ENCODE measurements around the gene POLD1. TPM values are rescaled to one million over a fixed set of nuclear protein-coding genes. Genes with fewer than 3 reads are reported as not detected.
A peak's percentile ranks its signal among the peaks of the same experiment; 100 is the strongest.
"Not testable (repeated sequence)": the region's sequence is repeated elsewhere in the genome, so short reads cannot be mapped to it uniquely, and the experiment has no call there.

The POLD1 gene
- total and polyA plus RNA-seq, 4 experiments from 2014 or later: 29.3 to 41.1 (median 35.6) TPM

DNA sequence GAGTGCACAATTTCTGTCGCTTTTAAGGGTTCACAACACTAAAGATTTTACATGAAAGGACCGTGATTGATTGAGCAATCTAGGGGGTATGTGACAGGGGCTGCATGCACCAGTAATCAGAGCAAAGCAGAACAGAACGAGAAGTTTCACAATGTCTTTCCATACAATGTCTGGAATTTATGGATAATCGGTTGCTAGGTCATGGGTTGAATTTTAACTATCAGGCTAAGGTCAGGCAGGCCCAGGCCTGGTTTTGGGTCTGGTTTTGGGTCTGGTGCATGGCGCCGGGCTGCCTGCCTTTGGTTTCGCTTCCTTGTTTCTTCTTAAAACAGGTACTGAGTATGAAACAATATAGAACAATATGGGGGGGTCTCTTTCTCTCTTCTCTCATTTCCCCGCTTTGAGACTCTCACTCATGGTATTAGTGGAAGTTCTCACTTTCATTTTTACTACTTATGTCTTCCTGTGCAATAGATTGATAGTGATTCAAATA, 37.0 kb upstream of the POLD1 start:
- DNase-seq; intact Hi-C loops (cut with micrococcal nuclease); H3K27me3 ChIP-seq (ENCODE audit: insufficient read depth, low read length); H3K27ac ChIP-seq (ENCODE audit: low read depth, low read length); H3K36me3 Mint-ChIP-seq; H3K36me3 ChIP-seq (ENCODE audit: insufficient read depth, low read length); H3K27me3 Mint-ChIP-seq; H3K9me3 ChIP-seq (ENCODE audit: control insufficient read depth in 1 of 2, low read length in 2 of 2): not testable (repeated sequence)
- H3K27ac Mint-ChIP-seq: peak overlapping the region; percentile 3 to 75 (median 68)
- Histone ChIP-seq H3K4me3 (ENCODE audit: low read length in 2 of 2) (peak overlapping the region in 1 of 2 donors; percentile 32), H3K4me1 (ENCODE audit: insufficient read depth, low read length) (peaks cover 11% of the 10 kb centered on the region)
- CTCF ChIA-PET (ENCODE audit: partially characterized antibody): interaction anchor here (2.3 kb wide), 1 partner anchor 10 kb away, joined by 10 read pairs; no protein-coding TSS in a partner anchor
- peak overlapping the region; percentile 53 to 76 (median 66) for H3K4me3 Mint-ChIP-seq
- peaks cover 0 to 13% (median 6%) of the 10 kb centered on the region in 8 donors for H3K9me3 Mint-ChIP-seq
- H3K4me1 Mint-ChIP-seq: peaks cover 9 to 20% (median 12%) of the 10 kb centered on the region in 4 donors
- POLR2A ChIA-PET (ENCODE audit: partially characterized antibody): interaction anchor here (0.8 to 3.1 kb wide), 4 partner anchors 10 to 18 kb away, joined by 3 to 15 read pairs (median 4); partner anchors contain the start of gene KCNC3

DNA sequence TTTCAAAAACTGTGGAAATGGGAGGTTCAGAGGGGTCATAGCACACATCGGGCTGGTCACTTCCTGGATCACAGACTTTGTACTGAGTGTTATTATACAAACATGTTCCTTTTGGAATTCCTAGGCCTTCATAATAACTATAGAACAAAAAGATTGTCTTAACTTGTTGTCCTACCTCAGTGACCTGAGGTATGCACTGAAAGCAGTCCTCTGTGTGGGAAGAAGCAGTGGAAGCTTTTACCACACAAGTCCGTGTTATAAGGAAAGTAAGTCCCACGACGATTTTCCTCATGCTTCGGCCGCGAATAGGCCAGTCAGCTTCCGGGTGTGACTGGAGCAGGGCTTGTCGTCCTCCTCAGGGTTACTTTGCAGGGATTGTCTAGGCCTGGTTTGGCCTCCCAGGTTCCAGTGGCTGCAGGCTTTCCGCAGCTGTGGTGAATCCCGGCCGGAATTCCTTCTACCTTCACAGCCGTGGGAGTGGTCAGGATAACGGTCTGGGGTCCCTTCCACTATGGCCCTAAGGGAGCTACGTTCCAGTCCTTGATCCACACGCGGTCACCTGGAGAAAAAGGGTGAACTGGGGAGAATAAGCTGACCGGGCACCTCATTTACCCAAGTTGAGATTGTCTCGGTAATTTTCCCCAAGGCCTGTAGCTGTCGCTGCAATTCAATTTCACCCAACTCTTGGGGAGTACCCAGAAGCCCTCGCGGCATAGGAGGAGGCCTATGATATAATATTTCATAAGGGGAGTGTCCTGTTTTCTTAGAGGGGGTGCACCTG, 34.7 kb upstream of the POLD1 start:
- Histone ChIP-seq H3K27ac (ENCODE audit: low read depth, low read length) (no peak overlapping the region), H3K4me3 (ENCODE audit: low read length in 2 of 2) (no peak overlapping the region), H3K27me3 (ENCODE audit: insufficient read depth, low read length) (no peaks in the 10 kb centered on the region), H3K9me3 (ENCODE audit: control insufficient read depth in 1 of 2, low read length in 2 of 2) (no peaks in the 10 kb centered on the region), H3K4me1 (ENCODE audit: insufficient read depth, low read length) (peaks cover 11% of the 10 kb centered on the region), H3K36me3 (ENCODE audit: insufficient read depth, low read length) (no peaks in the 10 kb centered on the region)
- H3K4me3 Mint-ChIP-seq: no peak overlapping the region
- H3K9me3 Mint-ChIP-seq: peaks cover 0 to 10% (median 4%) of the 10 kb centered on the region in 8 donors
- H3K27me3 Mint-ChIP-seq: no peaks in the 10 kb centered on the region
- CTCF ChIA-PET (ENCODE audit: partially characterized antibody): no interaction called here
- intact Hi-C loops (cut with micrococcal nuclease): no loop called here
- no peak overlapping the region for H3K27ac Mint-ChIP-seq
- H3K36me3 Mint-ChIP-seq: peaks cover 1 to 4% of the 10 kb centered on the region in 2 donors
- DNase-seq: no peak
- peaks cover 9 to 20% (median 12%) of the 10 kb centered on the region in 4 donors for H3K4me1 Mint-ChIP-seq
- POLR2A ChIA-PET (ENCODE audit: partially characterized antibody): no interaction called here

DNA sequence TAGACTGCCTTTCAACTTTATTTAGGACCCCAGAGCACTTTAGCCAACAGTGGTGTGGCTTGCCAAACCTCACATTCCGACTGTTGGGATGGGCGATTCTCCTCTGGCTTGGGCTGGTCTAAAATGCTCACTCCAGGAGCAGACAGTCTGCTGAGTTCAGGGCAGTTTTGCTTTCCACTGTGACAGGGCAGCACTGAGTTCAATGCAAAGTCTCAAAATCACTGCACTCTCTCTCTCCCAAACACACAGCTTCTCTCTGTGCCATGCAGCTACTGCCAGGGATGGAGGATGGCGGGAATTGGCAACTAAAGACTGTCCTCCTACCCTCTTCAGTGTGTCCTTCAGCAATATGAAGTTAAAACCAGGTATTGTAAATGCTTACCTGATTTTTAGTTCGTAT, 31.9 kb upstream of the POLD1 start:
- Mint-ChIP-seq H3K4me1 (peaks cover 5 to 10% (median 7%) of the 10 kb centered on the region in 4 donors), H3K4me3 (no peak overlapping the region), H3K27ac (peak overlapping the region in 1 of 7 donors; percentile 43), H3K36me3 (no peaks in the 10 kb centered on the region), H3K9me3 (no peaks in the 10 kb centered on the region), H3K27me3 (no peaks in the 10 kb centered on the region)
- Histone ChIP-seq H3K4me1 (ENCODE audit: insufficient read depth, low read length) (peaks cover 4% of the 10 kb centered on the region), H3K4me3 (ENCODE audit: low read length in 2 of 2) (no peak overlapping the region), H3K36me3 (ENCODE audit: insufficient read depth, low read length) (no peaks in the 10 kb centered on the region), H3K27ac (ENCODE audit: low read depth, low read length) (no peak overlapping the region), H3K27me3 (ENCODE audit: insufficient read depth, low read length) (no peaks in the 10 kb centered on the region), H3K9me3 (ENCODE audit: control insufficient read depth in 1 of 2, low read length in 2 of 2) (no peaks in the 10 kb centered on the region)
- intact Hi-C loops (cut with micrococcal nuclease): no loop called here
- DNase-seq: no peak
- POLR2A ChIA-PET (ENCODE audit: partially characterized antibody): no interaction called here
- CTCF ChIA-PET (ENCODE audit: partially characterized antibody): no interaction called here

DNA sequence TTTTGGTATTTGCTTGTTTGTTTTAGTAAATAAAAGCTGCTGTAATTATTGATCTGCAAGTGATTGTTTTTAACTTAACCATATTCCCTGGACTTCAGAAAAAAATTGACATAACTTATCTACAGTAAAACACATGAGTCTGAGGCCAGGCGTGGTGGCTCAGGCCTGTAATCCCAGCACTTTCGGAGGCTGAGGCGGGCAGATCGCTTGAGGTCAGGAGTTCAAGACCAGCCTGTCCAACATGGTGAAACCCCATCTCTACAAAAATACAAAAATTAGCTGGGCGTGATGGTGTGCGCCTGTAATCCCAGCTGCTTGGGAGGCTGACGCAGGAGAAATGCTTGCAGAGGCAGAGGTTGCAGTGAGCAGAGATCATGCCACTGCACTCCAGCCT, 30.7 kb upstream of the POLD1 start:
- intact Hi-C loops (cut with micrococcal nuclease); H3K27me3 Mint-ChIP-seq; H3K27me3 ChIP-seq (ENCODE audit: insufficient read depth, low read length); H3K36me3 ChIP-seq (ENCODE audit: insufficient read depth, low read length); DNase-seq; H3K4me1 ChIP-seq (ENCODE audit: insufficient read depth, low read length); H3K4me3 Mint-ChIP-seq; POLR2A ChIA-PET (ENCODE audit: partially characterized antibody); H3K27ac ChIP-seq (ENCODE audit: low read depth, low read length); H3K27ac Mint-ChIP-seq; H3K9me3 ChIP-seq (ENCODE audit: control insufficient read depth in 1 of 2, low read length in 2 of 2); H3K9me3 Mint-ChIP-seq; H3K36me3 Mint-ChIP-seq; H3K4me3 ChIP-seq (ENCODE audit: low read length in 2 of 2): not testable (repeated sequence)
- CTCF ChIA-PET (ENCODE audit: partially characterized antibody): interaction anchor here (1.1 to 1.7 kb wide), 2 partner anchors 15 to 126 kb away, joined by 3 to 4 read pairs; no protein-coding TSS in a partner anchor
- H3K4me1 Mint-ChIP-seq: peaks cover 2 to 16% (median 6%) of the 10 kb centered on the region in 4 donors

DNA sequence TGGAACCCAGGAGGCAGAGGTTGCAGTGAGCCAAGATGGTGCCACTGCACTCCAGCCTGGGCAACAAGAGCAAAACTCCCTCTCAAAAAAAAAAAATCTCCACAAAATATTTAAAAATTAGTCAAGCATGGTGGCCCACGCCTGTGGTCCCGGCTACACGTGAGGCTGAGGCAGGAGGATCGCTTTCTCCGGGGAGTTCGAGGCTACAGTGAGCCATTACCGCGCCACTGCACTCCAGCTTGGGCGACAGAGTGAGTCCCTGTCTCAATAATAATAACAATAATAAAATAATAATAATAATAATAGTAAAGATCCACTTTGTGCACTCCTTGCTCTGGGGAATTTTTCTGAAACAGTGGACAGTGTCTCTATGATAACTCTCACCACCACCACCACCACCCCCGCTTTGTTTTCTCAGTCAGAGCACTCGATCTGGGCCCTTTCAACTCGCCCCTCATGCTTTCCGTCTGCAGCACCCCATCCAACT, 27.4 kb upstream of the POLD1 start:
- Mint-ChIP-seq H3K27me3 (peaks cover 0 to 2% of the 10 kb centered on the region in 2 donors), H3K36me3 (peaks cover 0 to 2% of the 10 kb centered on the region in 2 donors), H3K4me1 (peaks cover 14 to 40% (median 25%) of the 10 kb centered on the region in 4 donors), H3K4me3 (peak overlapping the region; percentile 88 to 95 (median 91)), H3K9me3 (no peaks in the 10 kb centered on the region), H3K27ac (peak overlapping the region; percentile 97 to 98 (median 98))
- H3K4me1 ChIP-seq (ENCODE audit: insufficient read depth, low read length): peaks cover 8% of the 10 kb centered on the region
- H3K9me3 ChIP-seq (ENCODE audit: control insufficient read depth in 1 of 2, low read length in 2 of 2): no peaks in the 10 kb centered on the region
- no peaks in the 10 kb centered on the region for H3K36me3 ChIP-seq (ENCODE audit: insufficient read depth, low read length)
- ChIA-PET CTCF (ENCODE audit: partially characterized antibody) (interaction anchor here (0.7 to 2.8 kb wide), 25 partner anchors 9 to 565 kb away, joined by 3 to 47 read pairs (median 8); partner anchors contain the start of genes KCNC3, NAPSA, NR1H2 and POLD1), POLR2A (ENCODE audit: partially characterized antibody) (interaction anchor here (0.8 to 3.2 kb wide), 16 partner anchors 10 to 565 kb away, joined by 3 to 46 read pairs (median 7); partner anchors contain the start of genes JOSD2, NR1H2, POLD1 and SPIB)
- peak overlapping the region; percentile 95 for H3K27ac ChIP-seq (ENCODE audit: low read depth, low read length)
- intact Hi-C loops (cut with micrococcal nuclease): loop anchor here (1.0 to 5.0 kb wide), 10 partner anchors 13 to 427 kb away; partner anchors contain the start of genes EMC10, GARIN5A, JOSD2 and NR1H2
- no peak for DNase-seq
- H3K4me3 ChIP-seq (ENCODE audit: low read length in 2 of 2): peak overlapping the region in 1 of 2 donors; percentile 69
- no peaks in the 10 kb centered on the region for H3K27me3 ChIP-seq (ENCODE audit: insufficient read depth, low read length)

DNA sequence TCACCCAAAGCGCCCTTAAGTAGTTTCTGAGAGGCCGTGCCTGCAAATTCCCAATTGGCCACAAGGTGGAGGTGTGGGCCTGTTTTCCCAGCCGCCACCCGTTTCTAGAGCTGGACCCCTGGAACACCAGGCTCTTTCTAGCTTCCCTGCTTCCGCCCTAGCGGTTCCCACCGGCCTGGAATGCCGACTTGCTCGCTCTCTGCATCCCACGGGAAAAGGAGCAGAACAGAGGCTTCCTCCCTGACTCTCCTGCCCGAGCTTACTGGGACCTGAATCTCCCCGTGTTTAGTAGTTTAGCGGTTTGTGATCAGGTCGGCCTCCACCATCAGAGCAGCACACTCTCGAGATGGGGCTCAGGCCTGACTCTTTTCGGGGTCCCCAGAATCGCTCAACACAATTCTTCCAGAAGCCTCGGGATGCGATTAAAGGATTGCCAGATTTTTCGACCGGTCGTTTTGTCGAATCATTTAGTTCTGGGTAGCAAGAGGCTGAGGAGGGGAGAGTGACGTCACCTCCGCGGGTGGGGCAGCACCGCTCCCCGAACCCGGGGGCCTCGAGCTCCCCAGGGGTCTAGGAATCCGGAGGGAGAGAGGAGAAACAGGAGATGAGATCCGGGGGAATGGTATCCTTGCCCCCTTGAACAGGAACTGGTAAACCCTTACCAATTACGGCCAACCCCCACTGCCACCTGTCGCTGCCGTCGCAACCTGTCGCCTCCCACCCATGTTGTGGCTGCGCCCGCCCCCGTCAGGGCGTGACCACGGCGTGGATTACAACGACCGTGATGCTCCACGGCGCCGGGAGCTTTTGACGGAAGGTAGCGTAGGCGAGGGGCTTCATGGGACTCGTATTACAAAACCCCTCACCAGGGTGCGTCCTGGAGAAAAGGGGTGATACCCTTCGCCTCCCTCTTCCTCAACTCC, 26.7 kb upstream of the POLD1 start:
- peak overlapping the region; percentile 45 to 69 for H3K4me3 ChIP-seq (ENCODE audit: low read length in 2 of 2)
- CTCF ChIA-PET (ENCODE audit: partially characterized antibody): interaction anchor here (0.7 to 2.8 kb wide), 29 partner anchors 8 to 564 kb away, joined by 3 to 47 read pairs (median 7); partner anchors contain the start of genes KCNC3, MYBPC2, NAPSA and NR1H2
- H3K4me1 Mint-ChIP-seq: peaks cover 14 to 47% (median 27%) of the 10 kb centered on the region in 4 donors
- peaks cover 0 to 2% of the 10 kb centered on the region in 2 donors for H3K36me3 Mint-ChIP-seq
- H3K36me3 ChIP-seq (ENCODE audit: insufficient read depth, low read length): no peaks in the 10 kb centered on the region
- intact Hi-C loops (cut with micrococcal nuclease): loop anchor here (1.0 to 5.0 kb wide), 10 partner anchors 12 to 426 kb away; partner anchors contain the start of genes EMC10, GARIN5A, JOSD2 and NR1H2
- no peaks in the 10 kb centered on the region for H3K9me3 Mint-ChIP-seq
- peaks cover 0 to 2% of the 10 kb centered on the region in 2 donors for H3K27me3 Mint-ChIP-seq
- H3K4me3 Mint-ChIP-seq: peak overlapping the region; percentile 88 to 95 (median 91)
- H3K27ac Mint-ChIP-seq: peak overlapping the region; percentile 97 to 98 (median 98)
- H3K4me1 ChIP-seq (ENCODE audit: insufficient read depth, low read length): peaks cover 12% of the 10 kb centered on the region
- no peaks in the 10 kb centered on the region for H3K27me3 ChIP-seq (ENCODE audit: insufficient read depth, low read length)
- peak; percentile 86 to 90 (median 88) for DNase-seq
- POLR2A ChIA-PET (ENCODE audit: partially characterized antibody): interaction anchor here (0.7 to 3.2 kb wide), 24 partner anchors 10 to 564 kb away, joined by 3 to 46 read pairs (median 5); partner anchors contain the start of genes EMC10, GARIN5A, JOSD2 and NR1H2
- H3K9me3 ChIP-seq (ENCODE audit: control insufficient read depth in 1 of 2, low read length in 2 of 2): no peaks in the 10 kb centered on the region
- H3K27ac ChIP-seq (ENCODE audit: low read depth, low read length): peak overlapping the region; percentile 95

Data from CD4-positive, alpha-beta memory T cell (primary cell).